Measurements from ENCODE around the gene SLC12A5.

Gene SLC12A5

DNA sequence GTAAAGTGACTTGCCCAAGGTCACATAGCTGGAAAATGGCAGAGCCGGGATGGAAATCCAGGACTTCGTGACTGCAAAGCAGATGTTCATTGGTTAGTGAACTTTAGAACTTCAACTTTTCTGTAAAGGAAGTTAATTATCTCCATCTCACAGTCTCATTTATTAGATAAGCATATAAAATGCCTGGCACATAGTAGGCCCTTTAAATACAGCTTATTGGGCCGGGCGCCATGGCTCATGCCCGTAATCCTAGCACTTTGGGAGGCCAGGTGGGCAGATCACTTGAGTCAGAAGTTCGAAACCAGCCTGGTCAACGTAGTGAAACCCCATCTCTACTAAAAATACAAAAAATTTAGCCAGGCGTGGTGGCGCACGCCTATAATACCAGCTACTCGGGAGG is 22.1 kb upstream of the SLC12A5 start:
- no peak for DNase-seq

DNA sequence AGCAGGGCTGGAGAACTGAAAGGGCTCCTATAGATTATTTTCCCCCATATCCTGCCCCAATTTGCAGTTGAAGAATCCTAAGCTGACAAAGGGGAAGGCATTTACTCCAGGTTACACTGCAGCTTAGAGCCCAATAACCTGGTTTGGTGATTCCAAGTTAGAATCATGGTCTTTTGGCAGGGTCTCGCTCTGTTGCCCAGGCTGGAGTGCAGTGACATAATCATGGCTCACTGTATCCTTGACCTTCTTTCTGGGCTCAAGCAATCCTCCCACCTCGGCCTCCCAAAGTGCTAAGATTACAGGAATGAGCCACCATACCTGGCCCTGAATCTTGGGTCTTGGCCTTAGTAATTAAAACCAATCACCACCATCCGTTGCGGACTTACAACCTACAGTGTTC is 21.3 kb upstream of the SLC12A5 start:
- no peak for DNase-seq

DNA sequence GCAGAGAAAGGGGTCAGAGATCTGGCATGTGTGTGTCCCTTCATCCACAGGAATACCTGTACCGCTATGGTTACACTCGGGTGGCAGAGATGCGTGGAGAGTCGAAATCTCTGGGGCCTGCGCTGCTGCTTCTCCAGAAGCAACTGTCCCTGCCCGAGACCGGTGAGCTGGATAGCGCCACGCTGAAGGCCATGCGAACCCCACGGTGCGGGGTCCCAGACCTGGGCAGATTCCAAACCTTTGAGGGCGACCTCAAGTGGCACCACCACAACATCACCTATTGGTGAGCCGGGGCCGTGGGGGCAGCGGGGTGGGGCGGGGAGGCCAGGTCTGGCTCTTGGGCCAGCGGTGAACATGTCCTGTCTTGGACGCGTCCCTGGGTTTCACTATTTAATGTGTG is 19.2 kb upstream of the SLC12A5 start:
- no peak for DNase-seq

DNA sequence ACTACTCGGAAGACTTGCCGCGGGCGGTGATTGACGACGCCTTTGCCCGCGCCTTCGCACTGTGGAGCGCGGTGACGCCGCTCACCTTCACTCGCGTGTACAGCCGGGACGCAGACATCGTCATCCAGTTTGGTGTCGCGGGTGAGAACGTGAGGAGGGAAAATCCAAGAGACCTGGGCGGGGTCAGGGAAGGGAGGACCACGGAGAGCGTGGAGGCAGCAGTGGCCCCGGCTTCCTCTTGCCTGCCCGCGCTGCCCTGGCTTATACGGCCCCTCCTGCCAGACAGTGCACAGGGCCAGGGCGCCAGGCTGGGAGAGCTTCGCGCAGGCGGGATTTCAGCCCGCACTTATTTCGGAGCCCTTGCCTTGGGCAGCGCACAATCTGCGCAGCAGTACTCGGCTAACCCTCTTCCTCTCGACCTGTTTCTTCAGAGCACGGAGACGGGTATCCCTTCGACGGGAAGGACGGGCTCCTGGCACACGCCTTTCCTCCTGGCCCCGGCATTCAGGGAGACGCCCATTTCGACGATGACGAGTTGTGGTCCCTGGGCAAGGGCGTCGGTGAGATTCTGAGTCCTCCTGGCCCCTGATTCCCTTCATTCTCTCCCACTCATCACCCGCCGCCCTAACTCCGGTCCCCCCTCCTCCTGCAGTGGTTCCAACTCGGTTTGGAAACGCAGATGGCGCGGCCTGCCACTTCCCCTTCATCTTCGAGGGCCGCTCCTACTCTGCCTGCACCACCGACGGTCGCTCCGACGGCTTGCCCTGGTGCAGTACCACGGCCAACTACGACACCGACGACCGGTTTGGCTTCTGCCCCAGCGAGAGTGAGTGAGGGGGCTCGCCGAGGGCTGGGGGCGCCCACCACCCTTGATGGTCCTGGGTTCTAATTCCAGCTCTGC is 18.3 kb upstream of the SLC12A5 start:
- no peak for DNase-seq

DNA sequence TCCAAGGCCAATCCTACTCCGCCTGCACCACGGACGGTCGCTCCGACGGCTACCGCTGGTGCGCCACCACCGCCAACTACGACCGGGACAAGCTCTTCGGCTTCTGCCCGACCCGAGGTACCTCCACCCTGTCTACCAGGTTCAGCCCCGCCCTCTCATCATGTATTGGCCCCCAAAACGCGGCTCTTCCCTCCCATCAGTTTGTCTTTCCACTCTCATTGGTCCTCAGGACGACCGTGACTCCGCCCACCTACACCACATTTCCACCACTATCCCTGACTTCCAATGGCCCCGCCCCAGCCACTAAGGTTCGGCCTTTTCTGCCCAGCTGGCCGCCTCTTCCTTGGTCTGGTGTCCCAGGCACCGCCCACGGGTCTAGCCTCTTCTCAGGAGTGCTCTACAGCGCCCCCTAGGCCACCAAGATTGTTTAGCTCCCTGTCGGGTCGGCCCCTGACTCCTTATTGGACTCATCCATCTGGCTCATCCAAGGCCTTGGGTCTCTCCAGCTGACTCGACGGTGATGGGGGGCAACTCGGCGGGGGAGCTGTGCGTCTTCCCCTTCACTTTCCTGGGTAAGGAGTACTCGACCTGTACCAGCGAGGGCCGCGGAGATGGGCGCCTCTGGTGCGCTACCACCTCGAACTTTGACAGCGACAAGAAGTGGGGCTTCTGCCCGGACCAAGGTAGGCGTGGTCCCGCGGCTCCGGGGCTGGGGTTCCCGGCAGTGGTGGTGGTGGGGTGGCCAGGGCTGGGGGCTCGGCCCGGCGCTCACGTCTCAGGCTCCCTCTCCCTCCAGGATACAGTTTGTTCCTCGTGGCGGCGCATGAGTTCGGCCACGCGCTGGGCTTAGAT is 17.2 kb upstream of the SLC12A5 start:
- DNase-seq = no peak

DNA sequence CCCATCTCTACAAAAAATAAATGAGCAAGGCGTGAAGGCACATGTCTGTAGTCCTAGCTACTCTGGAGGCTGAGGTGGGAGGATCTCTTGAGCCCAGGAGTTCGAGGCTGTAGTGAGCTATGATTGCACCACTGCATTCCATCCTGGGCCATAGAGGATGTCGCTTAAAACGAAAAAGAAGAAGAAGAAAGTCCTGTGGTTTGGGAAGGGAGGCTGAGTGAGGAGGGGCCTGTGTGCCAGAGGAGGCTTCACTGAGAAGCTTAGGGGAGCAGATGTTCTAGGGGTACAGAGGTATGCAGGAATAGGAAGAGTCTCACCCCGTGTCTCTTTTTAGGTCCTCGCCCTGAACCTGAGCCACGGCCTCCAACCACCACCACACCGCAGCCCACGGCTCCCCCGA is 16.1 kb upstream of the SLC12A5 start:
- DNase-seq = no peak

DNA sequence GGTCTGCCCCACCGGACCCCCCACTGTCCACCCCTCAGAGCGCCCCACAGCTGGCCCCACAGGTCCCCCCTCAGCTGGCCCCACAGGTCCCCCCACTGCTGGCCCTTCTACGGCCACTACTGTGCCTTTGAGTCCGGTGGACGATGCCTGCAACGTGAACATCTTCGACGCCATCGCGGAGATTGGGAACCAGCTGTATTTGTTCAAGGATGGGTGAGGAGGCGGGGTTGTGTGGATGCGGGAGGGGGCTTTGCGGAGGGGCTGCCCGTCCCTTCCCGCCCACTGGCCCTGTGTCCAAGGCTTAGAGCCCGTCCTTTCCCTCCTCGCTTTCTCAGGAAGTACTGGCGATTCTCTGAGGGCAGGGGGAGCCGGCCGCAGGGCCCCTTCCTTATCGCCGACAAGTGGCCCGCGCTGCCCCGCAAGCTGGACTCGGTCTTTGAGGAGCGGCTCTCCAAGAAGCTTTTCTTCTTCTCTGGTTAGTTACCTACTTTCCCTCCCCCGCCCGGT is 15.6 kb upstream of the SLC12A5 start:
- no peak for DNase-seq

DNA sequence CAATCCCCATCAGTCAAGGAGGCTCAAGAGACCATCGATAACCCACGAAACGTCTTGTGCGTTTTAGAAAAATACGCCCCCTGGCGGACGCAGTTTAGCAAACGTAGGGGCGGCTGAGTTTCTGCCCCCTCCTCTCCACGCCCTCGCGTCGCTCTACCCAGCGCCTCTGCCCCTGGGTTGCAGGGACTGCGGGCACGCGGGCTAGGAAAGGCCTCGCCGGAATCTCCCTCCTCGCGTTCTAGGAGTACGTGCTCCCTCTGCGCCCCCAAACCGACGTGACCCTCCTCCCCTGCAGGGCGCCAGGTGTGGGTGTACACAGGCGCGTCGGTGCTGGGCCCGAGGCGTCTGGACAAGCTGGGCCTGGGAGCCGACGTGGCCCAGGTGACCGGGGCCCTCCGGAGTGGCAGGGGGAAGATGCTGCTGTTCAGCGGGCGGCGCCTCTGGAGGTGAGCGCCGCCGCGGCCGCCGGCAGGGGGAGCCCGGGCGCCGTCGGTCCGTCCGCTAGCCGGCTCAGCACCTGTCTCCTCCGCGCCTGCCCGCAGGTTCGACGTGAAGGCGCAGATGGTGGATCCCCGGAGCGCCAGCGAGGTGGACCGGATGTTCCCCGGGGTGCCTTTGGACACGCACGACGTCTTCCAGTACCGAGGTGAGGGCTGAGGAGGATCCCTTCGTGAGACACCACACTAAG is 15.0 kb upstream of the SLC12A5 start:
- no peak for DNase-seq

DNA sequence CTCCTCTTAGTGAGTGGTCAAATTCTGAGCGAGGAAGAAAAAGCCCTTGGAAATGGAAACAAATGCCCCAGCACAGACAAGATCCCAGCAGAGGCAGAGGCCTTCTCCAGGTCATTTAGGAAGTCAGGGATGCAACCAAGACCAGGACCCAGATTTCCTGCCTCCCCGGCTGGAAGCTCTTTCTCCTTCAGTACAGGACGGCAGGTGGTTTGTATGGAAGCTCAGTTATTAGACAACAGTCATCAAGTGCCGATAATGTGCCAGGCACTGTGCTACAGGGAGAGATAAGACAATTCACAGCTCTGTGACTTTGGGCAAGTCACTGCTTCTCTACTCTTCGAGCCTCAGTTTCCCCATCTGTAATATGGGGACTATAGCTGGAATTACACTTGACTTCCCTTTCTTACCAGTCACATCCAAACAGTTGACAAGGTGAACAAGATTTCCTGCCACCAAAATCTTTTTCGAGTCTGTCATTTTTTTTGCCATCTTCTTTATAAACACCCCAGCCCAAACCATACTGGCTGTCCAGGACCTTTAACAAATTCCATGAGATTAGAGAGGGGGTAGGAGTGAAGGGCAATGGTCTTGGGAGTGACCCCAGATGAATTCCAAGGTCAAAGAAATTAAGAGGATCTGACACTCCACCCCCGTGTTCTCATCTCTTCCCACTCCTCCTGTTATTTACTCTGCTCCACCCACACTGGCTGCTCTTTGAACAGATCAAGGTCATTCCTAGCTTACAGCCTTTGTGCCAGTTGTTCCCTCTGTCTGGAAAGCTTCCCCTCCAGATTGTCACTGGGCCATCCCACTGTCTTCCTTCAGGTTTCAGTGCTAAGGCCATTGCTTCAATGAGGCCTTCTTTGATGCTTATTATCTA is 14.3 kb upstream of the SLC12A5 start:
- DNase-seq = no peak

DNA sequence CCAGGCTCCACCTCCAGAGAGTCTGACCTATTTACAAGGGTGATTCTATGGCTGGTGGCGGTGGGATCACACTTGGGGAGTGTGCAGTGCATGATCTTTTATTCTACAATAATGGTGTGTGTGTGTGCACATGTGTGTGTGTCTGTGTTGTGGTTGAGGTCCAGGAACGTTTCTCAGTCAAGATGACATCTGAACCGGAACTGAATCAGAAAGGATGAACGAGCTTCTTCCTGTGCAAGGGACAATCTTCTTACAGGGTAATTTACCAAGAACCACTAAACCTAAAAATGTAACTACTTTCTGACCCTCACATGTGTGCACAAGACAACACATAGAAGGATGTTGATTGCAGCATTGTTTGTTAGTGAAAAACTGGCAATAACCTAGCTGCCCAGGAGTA is 11.7 kb upstream of the SLC12A5 start:
- DNase-seq = no peak

DNA sequence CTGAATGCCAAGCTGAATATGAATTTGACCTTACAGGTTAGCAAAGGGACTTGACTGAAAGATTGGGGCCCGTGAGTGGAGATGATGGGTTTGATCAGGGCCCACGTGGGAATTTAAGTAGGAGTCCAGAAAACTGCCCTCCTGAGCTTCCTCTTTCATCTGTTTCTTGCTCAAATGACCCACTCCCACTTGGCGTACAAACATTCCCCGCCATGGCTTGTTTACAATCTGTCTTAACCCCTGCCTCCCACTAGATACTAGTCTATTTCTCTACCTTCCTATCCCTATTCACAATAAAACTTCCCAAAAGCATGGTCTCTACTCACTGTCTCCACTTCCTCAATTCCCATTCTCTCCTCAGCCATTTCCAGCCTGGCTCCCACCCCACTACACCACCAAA is 10.9 kb upstream of the SLC12A5 start:
- DNase-seq = no peak

DNA sequence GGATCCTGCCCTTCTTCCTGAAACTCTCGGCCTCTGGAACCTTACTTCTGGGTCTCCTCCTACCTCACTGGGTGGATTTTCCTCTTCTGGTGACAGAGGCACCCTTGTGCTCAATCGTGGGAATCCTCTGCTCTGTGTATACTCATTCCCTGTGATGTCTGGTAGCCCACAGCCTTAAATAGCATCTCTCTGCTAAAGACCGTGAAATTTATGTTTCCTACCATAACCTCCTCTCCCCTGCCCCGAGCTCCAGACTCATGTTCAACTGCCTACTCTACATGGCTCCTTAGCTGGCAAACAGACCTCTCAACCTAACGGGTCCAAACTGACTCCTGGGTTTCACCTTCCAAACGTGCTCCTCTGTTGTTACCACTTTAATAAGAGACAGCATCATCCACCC is 10.4 kb upstream of the SLC12A5 start:
- no peak for DNase-seq

DNA sequence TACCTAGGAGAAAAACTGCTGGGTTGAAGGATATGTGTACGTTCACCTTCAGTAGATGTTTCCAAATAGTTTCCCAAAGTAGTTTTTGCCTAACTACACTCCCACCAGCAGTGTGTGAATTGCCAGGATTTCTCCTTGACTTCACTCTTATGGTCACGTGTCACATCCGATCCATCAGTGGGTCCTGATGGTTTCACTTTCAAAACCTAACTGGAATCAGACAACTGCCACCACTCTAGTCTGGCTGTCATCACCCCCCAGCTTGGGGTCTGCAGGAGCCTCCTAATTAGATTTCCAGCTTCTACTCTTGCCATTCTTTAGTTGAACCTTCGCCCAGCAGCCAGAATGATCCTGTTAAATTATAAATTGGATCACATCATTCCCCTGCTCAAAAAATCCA is 8.5 kb upstream of the SLC12A5 start:
- no peak for DNase-seq

DNA sequence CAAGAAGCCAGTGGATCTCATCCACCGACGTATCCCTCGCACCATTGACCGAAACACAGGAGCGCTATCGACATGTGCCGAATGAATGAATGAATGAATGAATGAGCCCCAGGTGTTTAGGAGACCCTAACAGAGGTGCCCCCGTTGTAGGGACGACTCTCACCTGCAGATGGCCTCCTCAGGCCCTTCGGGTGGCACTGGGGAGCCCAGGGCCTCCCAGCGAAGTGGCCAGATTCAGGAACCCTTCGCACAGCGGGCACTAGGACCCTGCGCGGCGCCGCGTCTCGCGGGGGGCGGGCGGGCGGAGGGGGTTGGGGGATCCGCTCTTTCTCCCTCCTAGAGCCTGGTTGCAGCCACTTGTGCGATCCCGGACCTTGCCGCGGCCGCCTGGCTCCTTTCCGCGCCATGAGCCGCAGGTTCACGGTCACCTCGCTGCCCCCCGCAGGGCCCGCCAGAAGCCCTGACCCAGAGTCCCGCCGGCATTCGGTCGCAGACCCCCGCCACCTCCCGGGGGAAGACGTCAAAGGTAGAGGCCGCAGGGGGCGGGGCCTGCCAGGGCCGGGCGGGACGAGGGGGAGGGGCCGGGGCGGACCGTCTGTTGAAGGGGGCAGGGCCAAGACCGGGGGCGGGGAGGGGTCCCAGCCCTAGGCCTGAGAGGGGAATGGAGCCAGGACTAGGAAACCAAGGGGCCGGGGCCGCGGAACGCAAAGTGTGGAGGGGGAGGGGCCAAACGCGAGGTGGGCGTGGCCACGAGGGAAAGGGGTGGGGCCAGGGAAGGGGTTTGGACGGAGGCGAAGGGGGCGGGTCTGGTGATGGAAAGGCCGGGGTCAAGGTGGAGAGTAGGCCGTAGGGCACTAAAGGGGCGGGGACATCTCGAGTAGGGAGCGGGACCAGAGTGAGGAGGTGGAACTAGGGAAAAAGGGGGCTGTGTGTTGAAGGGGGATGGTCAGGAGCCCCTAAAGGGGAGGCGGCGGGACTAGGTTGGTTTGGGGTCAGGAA is 7.4 kb upstream of the SLC12A5 start:
- DNase-seq = no peak

DNA sequence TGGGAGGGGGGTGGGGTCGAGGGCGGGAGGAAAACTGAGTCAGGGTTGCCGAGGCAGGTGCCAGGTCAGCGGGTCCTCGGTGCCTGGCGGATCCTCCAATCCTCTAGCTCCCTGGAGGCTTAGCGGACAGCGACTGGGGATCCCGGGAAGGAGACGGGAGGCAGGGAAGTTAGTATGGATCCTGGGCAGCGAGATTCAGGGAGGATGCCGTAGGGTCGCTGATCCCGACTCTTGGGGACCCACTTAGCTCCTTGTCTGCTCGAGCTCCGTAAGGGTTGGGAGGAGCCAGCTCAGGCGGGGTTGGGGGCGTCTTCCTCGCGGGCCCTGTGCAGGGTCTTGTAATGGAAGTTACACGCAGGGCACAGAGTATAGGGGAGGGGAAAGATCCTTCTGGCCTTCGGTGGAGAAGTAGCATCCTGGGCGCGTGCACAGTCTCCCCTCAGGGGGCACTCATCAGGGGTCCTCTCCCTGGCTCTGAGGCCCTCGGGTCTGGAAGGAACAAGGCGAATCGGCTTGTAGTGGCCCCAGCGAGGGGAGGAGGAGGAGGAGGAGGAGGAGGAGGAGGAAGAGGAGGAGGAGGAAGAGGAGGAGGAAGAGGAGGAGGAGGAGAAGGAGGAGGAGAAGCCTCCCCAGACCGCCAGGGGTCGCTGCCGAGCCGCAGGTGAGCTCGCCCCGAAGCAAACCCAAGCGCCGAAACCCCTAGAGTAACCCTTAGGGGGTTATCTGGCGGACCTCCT is 6.4 kb upstream of the SLC12A5 start:
- no peak for DNase-seq

DNA sequence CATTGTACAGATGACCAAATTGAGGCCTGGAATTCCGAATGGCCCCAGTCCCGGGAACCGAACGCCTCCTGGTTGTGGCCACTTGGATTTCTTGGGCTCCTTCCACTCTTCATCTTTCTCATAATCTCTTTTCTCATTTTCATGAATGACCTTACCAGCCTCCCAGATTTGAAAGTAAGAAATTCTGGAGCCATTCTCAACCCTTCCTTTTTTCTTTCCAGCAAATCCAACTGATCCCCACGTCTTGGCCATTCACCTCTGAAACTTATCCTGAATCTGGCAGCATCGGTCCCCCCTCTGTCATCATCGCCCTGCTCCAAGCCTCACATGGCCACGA is 5.9 kb upstream of the SLC12A5 start:
- no peak for DNase-seq

DNA sequence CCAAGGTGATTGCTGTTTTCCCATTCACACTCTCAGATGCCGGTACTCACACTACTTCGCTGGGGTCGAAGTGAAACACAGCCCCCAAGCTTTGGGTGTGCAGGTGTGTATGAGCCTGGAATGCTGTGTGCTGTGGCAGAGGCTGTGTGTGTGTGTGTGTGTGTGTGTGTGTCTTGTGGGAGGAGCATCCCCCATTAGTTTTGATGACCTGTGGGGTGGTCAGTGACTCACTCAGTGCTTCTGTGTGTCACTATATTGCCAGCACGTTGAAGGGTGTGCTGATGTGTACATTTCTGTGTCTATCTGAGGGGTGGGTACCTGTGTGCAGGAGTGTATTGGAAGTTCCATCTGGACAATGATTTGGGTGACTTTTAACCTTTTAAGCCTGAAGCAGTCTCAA is 5.0 kb upstream of the SLC12A5 start:
- no peak for DNase-seq

DNA sequence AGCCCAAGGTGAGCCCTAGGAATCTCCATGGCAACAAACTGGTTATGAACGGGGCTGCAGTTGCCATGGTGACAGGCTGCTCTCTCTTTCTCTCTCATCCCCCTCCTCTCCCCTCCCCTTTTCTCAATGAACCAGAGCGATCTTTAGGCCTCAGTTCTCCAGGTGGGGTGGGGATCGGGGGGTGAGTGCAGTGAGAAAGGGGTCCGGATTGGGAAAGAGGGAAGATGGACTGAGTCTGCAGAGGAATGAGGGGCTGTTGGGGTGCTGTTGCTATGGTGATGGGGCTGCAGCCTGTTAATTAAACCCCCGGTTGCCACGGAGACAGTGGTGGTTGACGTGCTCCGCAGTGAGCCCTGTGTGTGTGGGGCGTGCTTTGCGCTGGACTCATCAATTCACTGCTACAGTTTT is 3.6 kb upstream of the SLC12A5 start:
- no peak for DNase-seq

DNA sequence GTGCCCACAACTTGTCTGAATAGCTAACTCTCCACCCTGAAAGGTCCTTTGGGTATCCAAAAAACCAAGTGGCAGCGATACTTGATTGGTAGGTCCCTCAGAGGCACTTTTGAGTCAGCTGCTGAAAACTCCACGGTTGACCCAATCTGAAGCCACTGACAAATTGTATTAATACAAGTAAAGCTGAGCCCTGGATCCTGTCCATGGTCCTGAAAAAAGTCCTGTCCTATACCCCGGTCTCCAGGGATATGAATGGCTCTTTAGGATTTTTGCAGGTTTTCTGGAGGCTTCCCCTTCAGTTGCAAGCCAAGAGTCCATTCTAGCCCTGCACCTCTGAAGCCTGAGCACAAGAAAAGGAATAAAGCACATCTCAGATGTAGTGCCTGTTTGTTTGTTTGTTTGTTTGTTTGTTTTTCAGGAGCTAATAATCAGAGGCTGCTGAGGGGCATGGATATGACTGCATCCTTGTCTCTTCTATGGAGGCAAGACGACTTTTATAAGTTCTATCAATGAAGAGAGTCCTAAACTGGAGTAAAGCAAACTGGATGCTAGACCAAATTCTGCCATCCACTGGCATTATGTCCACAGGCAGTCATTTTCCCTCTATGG is 1.7 kb upstream of the SLC12A5 start:
- no peak for DNase-seq

DNA sequence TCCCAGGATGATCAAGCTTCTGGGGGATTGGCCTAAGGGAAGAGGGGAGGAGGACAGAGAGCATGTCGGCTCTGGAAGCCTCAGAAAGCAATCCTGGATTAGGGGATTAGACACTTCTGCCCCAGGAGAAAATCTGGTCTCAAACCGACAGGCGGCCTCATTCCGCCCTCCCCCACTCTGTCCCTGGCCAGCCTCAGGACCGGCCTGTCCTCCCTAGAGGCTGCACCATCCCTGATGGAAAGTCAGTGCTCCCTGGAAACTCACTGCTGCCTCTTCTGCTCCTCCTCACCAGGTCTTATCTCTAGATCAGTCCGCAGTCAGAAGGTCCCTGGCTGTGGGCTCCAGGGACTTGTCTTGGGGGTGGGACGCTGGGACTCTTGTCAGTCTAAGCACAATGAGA is 905 bp upstream of the SLC12A5 start:
- DNase-seq = no peak

All from SIG-M5 (cell line).